AG09309 (cell line): ENCODE data around the gene PRKCA.

Experiments used
- DNase-seq: peaks from one replicate; pipeline ENCODE4 v3.0.0-alpha.2; 2010; ENCODE audit warnings: low read depth
- H3K4me3 ChIP-seq: 2 replicates; pipeline ENCODE4 v1.5.1; 2011; ENCODE audit warnings: mild to moderate bottlenecking, low read depth, low read length, moderate library complexity; ENCODE audit not compliant: control insufficient read depth
- TF ChIP-seq, protein P1 (sequence below): IDR thresholded peaks from 2 replicates; pipeline ENCODE4 v1.5.1; 2011; ENCODE audit warnings: mild to moderate bottlenecking, low read depth, low read length, inconsistent platforms; ENCODE audit not compliant: insufficient read depth, control insufficient read depth; ENCODE audit errors: missing control alignments

PRKCA gene

DNA sequence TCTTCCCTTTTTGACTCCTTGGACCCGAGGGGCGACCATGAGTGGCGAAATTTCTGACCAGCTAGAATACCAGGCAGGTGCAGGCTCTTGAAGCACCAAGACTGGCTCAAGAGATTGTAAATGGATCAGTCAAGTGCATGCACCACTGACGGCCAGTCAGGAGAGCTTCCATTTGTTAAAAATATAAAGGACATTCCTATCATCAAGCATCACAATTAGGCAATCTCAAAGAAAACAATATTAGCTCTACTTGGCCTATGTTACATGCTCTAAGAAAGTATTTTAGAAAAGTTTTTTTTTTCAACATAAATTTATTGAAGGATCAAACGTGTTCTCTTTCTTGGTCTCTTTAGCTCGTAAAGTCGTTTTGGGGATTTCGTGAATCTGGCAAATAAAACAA, 1.5 kb upstream of the PRKCA start:
- no peak for DNase-seq
- no peak overlapping the region for H3K4me3 ChIP-seq
- TF ChIP-seq, protein P1, sequence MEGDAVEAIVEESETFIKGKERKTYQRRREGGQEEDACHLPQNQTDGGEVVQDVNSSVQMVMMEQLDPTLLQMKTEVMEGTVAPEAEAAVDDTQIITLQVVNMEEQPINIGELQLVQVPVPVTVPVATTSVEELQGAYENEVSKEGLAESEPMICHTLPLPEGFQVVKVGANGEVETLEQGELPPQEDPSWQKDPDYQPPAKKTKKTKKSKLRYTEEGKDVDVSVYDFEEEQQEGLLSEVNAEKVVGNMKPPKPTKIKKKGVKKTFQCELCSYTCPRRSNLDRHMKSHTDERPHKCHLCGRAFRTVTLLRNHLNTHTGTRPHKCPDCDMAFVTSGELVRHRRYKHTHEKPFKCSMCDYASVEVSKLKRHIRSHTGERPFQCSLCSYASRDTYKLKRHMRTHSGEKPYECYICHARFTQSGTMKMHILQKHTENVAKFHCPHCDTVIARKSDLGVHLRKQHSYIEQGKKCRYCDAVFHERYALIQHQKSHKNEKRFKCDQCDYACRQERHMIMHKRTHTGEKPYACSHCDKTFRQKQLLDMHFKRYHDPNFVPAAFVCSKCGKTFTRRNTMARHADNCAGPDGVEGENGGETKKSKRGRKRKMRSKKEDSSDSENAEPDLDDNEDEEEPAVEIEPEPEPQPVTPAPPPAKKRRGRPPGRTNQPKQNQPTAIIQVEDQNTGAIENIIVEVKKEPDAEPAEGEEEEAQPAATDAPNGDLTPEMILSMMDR: no peak

DNA sequence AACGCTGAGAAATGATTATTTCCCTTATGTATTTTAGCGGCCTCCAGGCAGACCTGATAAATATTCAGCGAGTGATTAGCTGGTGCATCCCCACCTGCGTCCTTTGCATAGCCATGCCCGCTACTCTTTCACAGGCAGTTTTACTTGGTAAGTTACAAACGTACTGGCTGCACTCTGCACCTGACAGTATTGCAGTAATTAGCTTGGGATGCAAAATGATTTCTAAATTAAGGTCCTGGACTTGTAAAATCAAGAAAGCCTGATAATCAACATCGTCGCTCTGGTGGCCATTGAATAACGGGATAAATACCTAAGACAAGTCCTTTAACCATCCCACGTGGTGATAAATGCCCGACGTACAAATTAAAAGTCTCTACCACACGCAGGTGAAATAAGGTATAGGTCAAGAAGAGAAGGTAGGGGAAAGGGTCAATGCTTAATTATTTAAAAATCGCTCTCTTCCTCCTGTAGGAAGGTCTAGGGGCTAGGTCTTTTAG, 998 bp upstream of the PRKCA start:
- DNase-seq: no peak
- TF ChIP-seq, protein P1: no peak
- peak overlapping the region; percentile 68 for H3K4me3 ChIP-seq

DNA sequence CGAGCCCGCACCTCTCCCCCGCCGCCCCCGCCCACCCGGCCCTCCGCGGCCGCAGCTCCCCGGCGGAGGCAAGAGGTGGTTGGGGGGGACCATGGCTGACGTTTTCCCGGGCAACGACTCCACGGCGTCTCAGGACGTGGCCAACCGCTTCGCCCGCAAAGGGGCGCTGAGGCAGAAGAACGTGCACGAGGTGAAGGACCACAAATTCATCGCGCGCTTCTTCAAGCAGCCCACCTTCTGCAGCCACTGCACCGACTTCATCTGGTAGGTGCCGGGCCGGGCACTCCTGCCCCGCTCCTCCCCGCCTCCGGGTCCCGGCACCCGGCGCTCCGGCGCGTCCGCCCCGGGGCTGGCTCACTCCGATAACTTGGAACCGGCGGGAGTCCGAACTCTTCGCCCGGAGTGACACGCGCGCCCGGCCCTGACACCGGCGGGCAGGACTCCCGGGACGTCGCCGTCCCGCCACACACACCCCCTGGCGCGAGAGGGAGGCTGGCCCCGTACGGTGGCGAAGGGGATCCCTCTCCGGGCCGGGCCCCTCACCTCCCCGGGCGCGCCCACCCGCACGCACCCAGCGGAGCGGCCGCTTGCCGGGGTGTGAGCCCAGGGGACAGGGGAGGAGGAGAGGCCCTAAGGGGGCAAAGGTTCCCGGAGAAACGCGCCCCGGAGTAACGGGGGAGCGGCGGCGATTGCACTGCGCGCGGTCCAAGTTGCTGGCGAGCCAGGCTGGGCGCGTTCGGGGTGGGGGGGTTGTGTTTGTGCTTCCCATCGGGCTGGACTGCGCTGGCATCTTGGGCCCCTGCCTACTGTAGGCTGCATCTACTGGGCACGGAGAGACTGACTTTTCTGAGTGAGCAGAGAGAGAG, 581 bp downstream of the PRKCA start:
- peak overlapping the region; percentile 75 for H3K4me3 ChIP-seq
- TF ChIP-seq, protein P1: peak; percentile 9

DNA sequence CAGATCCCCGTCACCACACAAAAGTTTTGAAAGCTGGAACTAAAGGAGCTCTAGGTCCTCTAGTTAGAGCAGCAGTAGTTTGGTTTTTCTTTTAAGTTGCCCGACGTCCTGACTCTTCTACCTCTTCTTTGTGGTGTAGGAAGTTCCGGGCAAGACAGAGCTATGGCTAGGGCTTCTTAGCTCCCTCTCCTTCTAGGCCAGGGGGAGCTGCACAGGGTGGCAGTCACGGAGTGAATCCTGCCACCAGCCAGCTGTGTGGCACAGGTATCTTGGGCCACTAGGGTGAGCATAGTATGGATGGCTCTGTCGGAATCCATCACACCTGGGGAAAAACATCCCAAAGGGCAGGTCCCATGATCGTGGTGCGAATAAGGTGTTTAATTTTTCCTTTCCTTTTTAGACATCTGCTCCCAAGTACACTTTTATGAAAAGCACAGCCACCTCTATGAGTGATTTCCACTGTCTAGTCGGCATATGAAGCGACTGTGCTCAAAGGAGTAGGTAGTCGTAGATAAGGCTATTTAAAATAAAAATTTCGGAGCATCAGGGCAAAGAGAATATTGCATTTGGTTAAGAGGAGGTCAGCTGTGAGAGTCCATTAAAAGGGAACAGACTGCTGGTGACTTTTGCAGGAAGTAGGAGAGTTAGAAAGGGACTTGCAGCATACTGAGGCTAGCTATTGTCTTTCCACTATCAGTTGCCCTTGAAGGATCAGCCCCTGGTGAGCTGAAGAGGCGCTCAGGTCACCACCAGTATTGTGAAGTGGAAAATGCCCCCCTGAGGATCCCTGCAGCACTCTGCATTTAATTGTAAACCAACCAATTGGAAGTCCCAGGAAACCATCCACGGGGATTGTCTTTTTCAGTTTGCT, 2.1 kb downstream of the PRKCA start:
- no peak for DNase-seq
- H3K4me3 ChIP-seq: peak overlapping the region; percentile 75
- TF ChIP-seq, protein P1: peak; percentile 2

More for the DNA sequence above, 581 bp downstream of the PRKCA start:
- DNase-seq: no peak

DNA sequence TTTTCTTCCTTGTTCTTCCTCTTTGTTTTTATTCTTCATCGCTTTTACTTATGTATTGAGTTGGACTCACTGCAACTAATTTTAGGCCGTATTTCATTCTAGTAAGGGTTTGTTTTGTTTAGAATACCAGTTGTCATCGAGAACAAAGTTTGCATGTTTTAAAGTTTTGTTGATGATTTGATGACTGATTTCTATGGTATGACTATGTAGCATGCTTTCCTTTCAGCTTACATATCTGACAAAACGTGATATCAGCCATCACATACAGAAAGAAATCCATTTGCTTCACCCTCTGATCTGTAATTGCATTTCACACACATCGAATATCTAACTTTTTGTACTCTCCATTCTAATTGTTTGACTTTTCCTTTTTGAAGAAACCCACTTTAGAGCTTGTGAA, 4.0 kb downstream of the PRKCA start:
- DNase-seq: no peak

DNA sequence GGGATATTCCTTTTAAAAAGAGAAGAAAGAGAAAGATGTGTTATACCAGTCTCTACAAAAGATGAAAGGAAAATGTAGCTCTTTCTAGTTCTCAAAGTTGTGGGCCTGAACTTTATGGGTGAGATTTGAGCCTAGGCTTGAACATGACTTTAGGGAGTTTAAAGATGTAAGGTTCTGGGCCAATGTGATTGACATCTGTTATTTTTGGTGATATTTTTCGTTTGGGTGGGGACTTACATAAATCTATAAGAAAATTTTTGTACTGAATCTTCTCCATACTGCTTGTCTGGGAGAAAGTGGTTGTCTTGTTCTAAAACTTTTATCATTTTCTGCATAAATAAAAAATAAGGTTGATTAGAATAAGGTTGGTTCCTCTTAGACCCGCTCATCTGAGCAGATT, 4.8 kb downstream of the PRKCA start:
- TF ChIP-seq, protein P1: no peak
- DNase-seq: no peak
- no peak overlapping the region for H3K4me3 ChIP-seq

More for the DNA sequence above, 4.0 kb downstream of the PRKCA start:
- TF ChIP-seq, protein P1: no peak
- H3K4me3 ChIP-seq: no peak overlapping the region
